Activated CD4-positive, alpha-beta T cell treated with anti-CD3 and anti-CD28 coated beads for 36 hours (primary cell): ENCODE results near the gene USP48. TPM values are rescaled to one million over a fixed set of nuclear protein-coding genes. Genes with fewer than 3 reads are reported as not detected.
A peak's percentile ranks its signal among the peaks of the same experiment; 100 is the strongest.
"Not testable (repeated sequence)": the region's sequence is repeated elsewhere in the genome, so short reads cannot be mapped to it uniquely, and the experiment has no call there.

Experiments used
- ATAC-seq: fragments of 200-7000 bp; cut with Tn5 transposase; one replicate; pipeline ENCODE4 v1.10.0; 2021; ENCODE audit warnings: mild to moderate bottlenecking, moderate library complexity
- CTCF ChIA-PET: fragments of 350-600 bp; sonication (Branson Sonifier 250); formaldehyde crosslinking; loops from one replicate; lab custom pipeline; 2021; ENCODE audit warnings: antibody characterized with exemption; lab: Charles Lee
- POLR2A ChIA-PET: fragments of 350-600 bp; sonication (Branson Sonifier 250); formaldehyde crosslinking; loops from one replicate; lab custom pipeline; 2021; ENCODE audit warnings: antibody characterized with exemption, inconsistent platforms; lab: Charles Lee
- DNase-seq: peaks from one replicate; pipeline ENCODE4 v3.0.0-alpha.2; 2020
- H3K27ac Mint-ChIP-seq: one replicate; pipeline ENCODE4 v1.8.0; 2021; ENCODE audit warnings: mixed read lengths
- H3K27me3 Mint-ChIP-seq: one replicate; pipeline ENCODE4 v1.8.0; 2021; ENCODE audit warnings: mixed read lengths
- H3K36me3 Mint-ChIP-seq: one replicate; pipeline ENCODE4 v1.8.0; 2021; ENCODE audit warnings: low read depth, mixed read lengths
- H3K4me1 Mint-ChIP-seq: one replicate; pipeline ENCODE4 v1.8.0; 2021; ENCODE audit warnings: mixed read lengths
- H3K4me3 Mint-ChIP-seq: one replicate; pipeline ENCODE4 v1.8.0; 2021; ENCODE audit warnings: mild to moderate bottlenecking, moderate library complexity, mixed read lengths
- H3K9me3 Mint-ChIP-seq: one replicate; pipeline ENCODE4 v1.8.0; 2021; ENCODE audit warnings: low read depth, mixed read lengths
- intact Hi-C, 2 experiments: fragments of 100-400 bp; cut with DNase I in 1 of 2; cut with micrococcal nuclease in 1 of 2; formaldehyde crosslinking; loops; one replicate each; pipeline versions ENCODE4 v1.14.2 to v1.15.1; 2022 to 2024; cut with DNase I, micrococcal nuclease
- total RNA-seq, 2 experiments: library from RNA; stranded (reverse); gene quantifications; one replicate each; pipeline ENCODE4 v1.2.3, GENCODE V29; 2021

Gene USP48
- total RNA-seq, 2 experiments from 2014 or later, result 66.9 to 81.5 TPM

- no peaks in the 10 kb centered on the region for H3K27me3 Mint-ChIP-seq
- peak overlapping the region; percentile 87 for H3K4me3 Mint-ChIP-seq
- ATAC-seq (no peak), DNase-seq (no peak)
- intact Hi-C loops, result loop anchor here (1.0 to 10.0 kb wide), 13 partner anchors 34 to 1583 kb away; partner anchors contain the start of genes CDC42 (in 1 of the 2), EIF4G3 (in 1 of the 2), HP1BP3 (in 1 of the 2) and HSPG2 (in 1 of the 2)
- H3K36me3 Mint-ChIP-seq, result peaks cover 6% of the 10 kb centered on the region
- ChIA-PET CTCF (interaction anchor here (0.7 to 1.5 kb wide), 3 partner anchors 31 to 1220 kb away, joined by 3 to 7 read pairs (median 3); no protein-coding TSS in a partner anchor), POLR2A (interaction anchor here (0.6 to 2.9 kb wide), 2 partner anchors 241 to 852 kb away, joined by 3 to 20 read pairs; no protein-coding TSS in a partner anchor)
- H3K27ac Mint-ChIP-seq, result peak overlapping the region; percentile 100
- H3K9me3 Mint-ChIP-seq, result no peaks in the 10 kb centered on the region
- peaks cover 16% of the 10 kb centered on the region for H3K4me1 Mint-ChIP-seq
Measured at GRCh38 chr1:21783679-21784603, 992 bp upstream of the USP48 start.

- ATAC-seq (peak; percentile 11), DNase-seq (peak; percentile 73)
- POLR2A ChIA-PET, result interaction anchor here (0.6 to 2.9 kb wide), 7 partner anchors 12 to 458 kb away, joined by 3 to 20 read pairs (median 3); no protein-coding TSS in a partner anchor
- Mint-ChIP-seq H3K27me3 (no peaks in the 10 kb centered on the region), H3K9me3 (peaks cover 4% of the 10 kb centered on the region), H3K4me3 (peak overlapping the region; percentile 87), H3K4me1 (peaks cover 24% of the 10 kb centered on the region), H3K36me3 (peaks cover 12% of the 10 kb centered on the region), H3K27ac (peak overlapping the region; percentile 100)
- intact Hi-C loops, result loop anchor here (2.0 to 10.0 kb wide), 7 partner anchors 42 to 1585 kb away; partner anchors contain the start of genes EIF4G3 (in 1 of the 2), HP1BP3 (in 1 of the 2) and ZNF436 (in 1 of the 2)
- CTCF ChIA-PET, result interaction anchor here (0.9 to 1.9 kb wide), 6 partner anchors 18 to 242 kb away, joined by 3 to 5 read pairs (median 4); no protein-coding TSS in a partner anchor
Measured at GRCh38 chr1:21782349-21782867, 541 bp downstream of the USP48 start.

GRCh38 chr1:21781815-21782348 is 1.1 kb downstream of the USP48 start:
- Mint-ChIP-seq H3K36me3 (peaks cover 18% of the 10 kb centered on the region), H3K27me3 (no peaks in the 10 kb centered on the region), H3K27ac (peak overlapping the region; percentile 100), H3K9me3 (peaks cover 4% of the 10 kb centered on the region), H3K4me1 (peaks cover 30% of the 10 kb centered on the region), H3K4me3 (peak overlapping the region; percentile 87)
- no peak for DNase-seq
- peak; percentile 7 for ATAC-seq
- ChIA-PET POLR2A (interaction anchor here (0.6 to 2.9 kb wide), 6 partner anchors 12 to 457 kb away, joined by 3 to 20 read pairs (median 3); no protein-coding TSS in a partner anchor), CTCF (interaction anchor here (0.8 to 1.9 kb wide), 7 partner anchors 17 to 242 kb away, joined by 3 to 5 read pairs (median 3); no protein-coding TSS in a partner anchor)
- intact Hi-C loops, result loop anchor here (2.0 to 10.0 kb wide), 7 partner anchors 41 to 1585 kb away; partner anchors contain the start of genes EIF4G3 (in 1 of the 2), HP1BP3 (in 1 of the 2) and ZNF436 (in 1 of the 2)

GRCh38 chr1:21779613-21780521 is 3.1 kb downstream of the USP48 start:
- intact Hi-C loops, result loop anchor here (1.0 to 10.0 kb wide), 7 partner anchors 14 to 1587 kb away; partner anchors contain the start of genes ECE1 (in 1 of the 2) and ZNF436 (in 1 of the 2)
- Mint-ChIP-seq H3K27me3 (no peaks in the 10 kb centered on the region), H3K36me3 (peaks cover 23% of the 10 kb centered on the region), H3K4me3 (peak overlapping the region; percentile 71), H3K9me3 (peaks cover 4% of the 10 kb centered on the region), H3K4me1 (peaks cover 46% of the 10 kb centered on the region), H3K27ac (peak overlapping the region; percentile 99)
- ChIA-PET POLR2A (no interaction called here), CTCF (no interaction called here)
- ATAC-seq (peak; percentile 49), DNase-seq (peak; percentile 83)

- H3K4me3 Mint-ChIP-seq, result no peak overlapping the region
- H3K4me1 Mint-ChIP-seq, result peaks cover 49% of the 10 kb centered on the region
- ChIA-PET POLR2A (no interaction called here), CTCF (interaction anchor here (0.7 kb wide), 1 partner anchor 9 kb away, joined by 3 read pairs; no protein-coding TSS in a partner anchor)
- DNase-seq (no peak), ATAC-seq (no peak)
- no peaks in the 10 kb centered on the region for H3K27me3 Mint-ChIP-seq
- intact Hi-C loops, result loop anchor here in 1 of 2 experiments (5.0 kb wide), 1 partner anchor 486 kb away; the partner anchor contains the start of gene ECE1
- peak overlapping the region; percentile 83 for H3K27ac Mint-ChIP-seq
- H3K36me3 Mint-ChIP-seq, result peaks cover 23% of the 10 kb centered on the region
- peaks cover 4% of the 10 kb centered on the region for H3K9me3 Mint-ChIP-seq
Measured at GRCh38 chr1:21778405-21778727, 4.6 kb downstream of the USP48 start.

GRCh38 chr1:21776925-21777324 is 6.0 kb downstream of the USP48 start:
- DNase-seq, ATAC-seq, H3K9me3 Mint-ChIP-seq, H3K27me3 Mint-ChIP-seq, POLR2A ChIA-PET, H3K4me3 Mint-ChIP-seq: not testable (repeated sequence)
- intact Hi-C loops, result loop anchor here in 1 of 2 experiments (5.0 kb wide), 1 partner anchor 485 kb away; the partner anchor contains the start of gene ECE1
- Mint-ChIP-seq H3K36me3 (peaks cover 23% of the 10 kb centered on the region), H3K27ac (peak overlapping the region; percentile 78), H3K4me1 (peaks cover 54% of the 10 kb centered on the region)
- CTCF ChIA-PET, result interaction anchor here (0.6 to 1.5 kb wide), 4 partner anchors 12 to 1008 kb away, joined by 3 to 4 read pairs (median 4); no protein-coding TSS in a partner anchor

- Mint-ChIP-seq H3K4me1 (peaks cover 54% of the 10 kb centered on the region), H3K27me3 (no peaks in the 10 kb centered on the region), H3K9me3 (peaks cover 4% of the 10 kb centered on the region), H3K4me3 (no peak overlapping the region), H3K36me3 (peaks cover 23% of the 10 kb centered on the region), H3K27ac (peak overlapping the region; percentile 78)
- peak; percentile 39 for ATAC-seq
- ChIA-PET CTCF (interaction anchor here (0.8 to 1.3 kb wide), 3 partner anchors 10 to 1007 kb away, joined by 3 to 4 read pairs (median 4); no protein-coding TSS in a partner anchor), POLR2A (no interaction called here)
- no peak for DNase-seq
- intact Hi-C loops, result loop anchor here in 1 of 2 experiments (5.0 kb wide), 1 partner anchor 484 kb away; the partner anchor contains the start of gene ECE1
Measured at GRCh38 chr1:21775985-21776562, 6.9 kb downstream of the USP48 start.

- CTCF ChIA-PET, result interaction anchor here (0.6 to 0.8 kb wide), 3 partner anchors 11 to 23 kb away, joined by 3 to 4 read pairs (median 4); no protein-coding TSS in a partner anchor
Measured at GRCh38 chr1:21775550-21775914, 7.4 kb downstream of the USP48 start.

GRCh38 chr1:21774835-21775549 is 8.0 kb downstream of the USP48 start:
- peaks cover 4% of the 10 kb centered on the region for H3K9me3 Mint-ChIP-seq
- no peaks in the 10 kb centered on the region for H3K27me3 Mint-ChIP-seq
- peaks cover 53% of the 10 kb centered on the region for H3K4me1 Mint-ChIP-seq
- no peak for DNase-seq
- CTCF ChIA-PET, result interaction anchor here (0.6 to 0.8 kb wide), 4 partner anchors 11 to 841 kb away, joined by 3 to 4 read pairs (median 4); no protein-coding TSS in a partner anchor
- no peak for ATAC-seq
- H3K36me3 Mint-ChIP-seq, result peaks cover 20% of the 10 kb centered on the region
- H3K27ac Mint-ChIP-seq, result no peak overlapping the region
- intact Hi-C loops, result loop anchor here in 1 of 2 experiments (5.0 kb wide), 1 partner anchor 483 kb away; the partner anchor contains the start of gene ECE1
- H3K4me3 Mint-ChIP-seq, result no peak overlapping the region
- POLR2A ChIA-PET, result interaction anchor here (0.7 to 1.1 kb wide), 2 partner anchors 9 to 35 kb away, joined by 3 read pairs; no protein-coding TSS in a partner anchor

More at GRCh38 chr1:21775550-21775914, 7.4 kb downstream of the USP48 start:
- intact Hi-C loops, result loop anchor here in 1 of 2 experiments (5.0 kb wide), 1 partner anchor 483 kb away; the partner anchor contains the start of gene ECE1
- H3K36me3 Mint-ChIP-seq, result peaks cover 23% of the 10 kb centered on the region
- no peak for DNase-seq
- no peak for ATAC-seq
- H3K27ac Mint-ChIP-seq, result peak overlapping the region; percentile 45
- peaks cover 4% of the 10 kb centered on the region for H3K9me3 Mint-ChIP-seq
- H3K27me3 Mint-ChIP-seq, result no peaks in the 10 kb centered on the region
- H3K4me1 Mint-ChIP-seq, result peaks cover 54% of the 10 kb centered on the region
- H3K4me3 Mint-ChIP-seq, result no peak overlapping the region
- POLR2A ChIA-PET, result interaction anchor here (1.1 kb wide), 1 partner anchor 35 kb away, joined by 3 read pairs; no protein-coding TSS in a partner anchor
